IMR-90 (cell line): ENCODE measurements around the gene SLC6A12. TPM values are rescaled to one million over a fixed set of nuclear protein-coding genes. Genes with fewer than 3 reads are reported as not detected.

Source experiments
- ATAC-seq: fragments of 200-7000 bp; cut with Tn5 transposase; 2 replicates; pipeline ENCODE4 v1.9.1; 2020; ENCODE audit warnings: low read depth, mild to moderate bottlenecking, moderate library complexity
- BruUV-seq: library from RNA; stranded (reverse); fragments of 400-500 nt; replicated peaks from 2 replicates; lab custom pipeline; 2021; lab: Mats Ljungman, UMichigan
- CTCF ChIA-PET: fragments of 300-600 bp; formaldehyde crosslinking; extraction: SDS; loops from one replicate; lab custom pipeline; 2021; ENCODE audit warnings: antibody characterized with exemption; lab: Yijun Ruan, JAX
- POLR2A ChIA-PET: fragments of 300-600 bp; sonication (Branson Sonifier 250); formaldehyde crosslinking; loops from one replicate; lab custom pipeline; 2022; ENCODE audit warnings: antibody characterized with exemption; ENCODE audit not compliant: unreplicated experiment; lab: Charles Lee
- DNase-seq: peaks from one replicate; pipeline ENCODE4 v3.0.0; 2013
- H2AFZ ChIP-seq: replicated peaks from 2 replicates; pipeline ENCODE3; 2013; ENCODE audit warnings: low read length, mild to moderate bottlenecking; ENCODE audit not compliant: poor library complexity
- H2AK5ac ChIP-seq: 2 replicates; pipeline ENCODE4 v1.6.1; 2013; ENCODE audit warnings: low read depth, low read length, inconsistent platforms
- H2AK9ac ChIP-seq: replicated peaks from 2 replicates; pipeline ENCODE3; 2013; ENCODE audit warnings: mild to moderate bottlenecking, low read depth, low read length, moderate library complexity; ENCODE audit not compliant: poor library complexity
- H2BK120ac ChIP-seq: 2 replicates; pipeline ENCODE4 v1.6.1; 2013; ENCODE audit warnings: low read depth, low read length, inconsistent platforms
- H2BK15ac ChIP-seq: 3 replicates; pipeline ENCODE4 v1.6.1; 2013; ENCODE audit warnings: low read depth, low read length, inconsistent platforms
- H2BK20ac ChIP-seq: 2 replicates; pipeline ENCODE4 v1.6.1; 2013; ENCODE audit warnings: low read depth, mild to moderate bottlenecking, inconsistent platforms, low read length, moderate library complexity
- H2BK5ac ChIP-seq: 2 replicates; pipeline ENCODE4 v1.6.1; 2013; ENCODE audit warnings: mild to moderate bottlenecking, low read depth, low read length, inconsistent platforms; ENCODE audit not compliant: poor library complexity, severe bottlenecking
- H3K14ac ChIP-seq: replicated peaks from 2 replicates; pipeline ENCODE4 v1.6.1; 2013; ENCODE audit warnings: low read depth, low read length, inconsistent platforms
- H3K18ac ChIP-seq: 2 replicates; pipeline ENCODE4 v1.6.1; 2013; ENCODE audit warnings: low read depth, low read length, control low read depth
- H3K23ac ChIP-seq: 2 replicates; pipeline ENCODE4 v1.6.1; 2013; ENCODE audit warnings: low read depth, low read length, inconsistent platforms
- H3K27ac ChIP-seq: 2 replicates; pipeline ENCODE4 v1.5.1; 2013; ENCODE audit warnings: mild to moderate bottlenecking, control low read depth, low read length; ENCODE audit not compliant: insufficient read depth
- H3K27me3 ChIP-seq: 2 replicates; pipeline ENCODE4 v1.6.1; 2013; ENCODE audit warnings: low read length; ENCODE audit not compliant: control insufficient read depth, insufficient read depth
- H3K36me3 ChIP-seq: 2 replicates; pipeline ENCODE4 v1.6.1; 2013; ENCODE audit warnings: low read length, mixed read lengths; ENCODE audit not compliant: control insufficient read depth, insufficient read depth
- H3K4ac ChIP-seq: 2 replicates; pipeline ENCODE4 v1.6.1; 2013; ENCODE audit warnings: low read depth, low read length, inconsistent platforms
- H3K4me1 ChIP-seq: 2 replicates; pipeline ENCODE4 v1.6.1; 2013; ENCODE audit warnings: low read length, mixed read lengths; ENCODE audit not compliant: control insufficient read depth, insufficient read depth
- H3K4me2 ChIP-seq: 2 replicates; pipeline ENCODE4 v1.6.1; 2013; ENCODE audit warnings: low read depth, mild to moderate bottlenecking, control low read depth, low read length, moderate library complexity
- H3K4me3 ChIP-seq: 2 replicates; pipeline ENCODE4 v1.5.1; 2013; ENCODE audit warnings: low read depth, mild to moderate bottlenecking, control low read depth, low read length, moderate library complexity; ENCODE audit not compliant: insufficient read depth
- H3K56ac ChIP-seq: 2 replicates; pipeline ENCODE4 v1.6.1; 2013; ENCODE audit warnings: low read length, inconsistent platforms; ENCODE audit not compliant: insufficient read depth; ENCODE audit errors: extremely low read depth
- H3K79me1 ChIP-seq, 2 experiments: 2 replicates each; pipeline ENCODE4 v1.6.1; 2013; ENCODE audit warnings: low read length in 2 of 2, inconsistent platforms in 1 of 2, low read depth in 1 of 2
- H3K9ac ChIP-seq: 2 replicates; pipeline ENCODE4 v1.6.1; 2013; ENCODE audit warnings: low read depth, low read length, control low read depth
- H3K9me1 ChIP-seq: 2 replicates; pipeline ENCODE4 v1.6.1; 2013; ENCODE audit warnings: low read length, inconsistent platforms; ENCODE audit not compliant: insufficient read depth
- H3K9me3 ChIP-seq: 2 replicates; pipeline ENCODE4 v1.6.1; 2013; ENCODE audit warnings: low read length; ENCODE audit not compliant: control insufficient read depth, insufficient read depth
- H4K20me1 ChIP-seq: 2 replicates; pipeline ENCODE4 v1.6.1; 2013; ENCODE audit warnings: low read length, inconsistent platforms; ENCODE audit not compliant: insufficient read depth
- H4K5ac ChIP-seq: 2 replicates; pipeline ENCODE4 v1.6.1; 2013; ENCODE audit warnings: mild to moderate bottlenecking, low read depth, low read length, control low read depth
- H4K8ac ChIP-seq, 2 experiments: 2 replicates each; pipeline ENCODE4 v1.6.1; 2013; ENCODE audit warnings: low read depth in 2 of 2, low read length in 2 of 2, control low read depth in 1 of 2, inconsistent platforms in 1 of 2
- H4K91ac ChIP-seq: 2 replicates; pipeline ENCODE4 v1.6.1; 2013; ENCODE audit warnings: low read depth, low read length, inconsistent platforms; ENCODE audit not compliant: insufficient read depth
- BHLHE40 ChIP-seq: fragments of 150-350 bp; IDR thresholded peaks from 2 replicates; pipeline ENCODE4 v1.6.1; 2016; ENCODE audit warnings: mild to moderate bottlenecking, low read depth, low read length
- MAZ ChIP-seq: IDR thresholded peaks from 2 replicates; pipeline ENCODE4 v1.6.1; 2012; ENCODE audit warnings: low read depth, mild to moderate bottlenecking, low read length, improper control_type of control experiment, moderate library complexity, borderline replicate concordance
- RAD21 ChIP-seq: IDR thresholded peaks from 2 replicates; pipeline ENCODE4 v1.6.1; 2012; ENCODE audit warnings: low read length, improper control_type of control experiment
- WGBS, 2 experiments: methylation state at CpG; one replicate each; pipeline versions ENCODE4 v1.1.5 to v1.1.7; 2013; ENCODE audit warnings: missing lambda C conversion rate in 2 of 2; ENCODE audit not compliant: insufficient read length in 1 of 2; ENCODE audit errors: extremely low coverage in 2 of 2; 5-methylcytosine and 5-hydroxymethylcytosine counted together
- dilution Hi-C: fragments of 300-500 bp; cut with HindIII; formaldehyde crosslinking; loops from one replicate; pipeline ENCODE4 v1.14.3; 2018; ENCODE audit warnings: low sequenced_read_pairs; ENCODE audit not compliant: unreplicated experiment
- in situ Hi-C: fragments of 300-500 bp; cut with MboI; formaldehyde crosslinking; loops from 3 replicates; pipeline ENCODE4 v1.14.3; 2019; ENCODE audit warnings: low sequenced_read_pairs, inconsistent platforms, mixed read lengths
- intact Hi-C: fragments of 100-400 bp; cut with micrococcal nuclease; formaldehyde crosslinking; loops from 2 replicates; pipeline ENCODE4 v1.10.0; 2022
- polyA plus RNA-seq, 3 experiments: library from polyadenylated mRNA; depleted of rRNA; stranded (reverse); fragments of >200 nt; gene quantifications; 2 replicates each; pipeline ENCODE4 v1.2.3, GENCODE V29; 2012; ENCODE audit warnings: low replicate concordance in 1 of 3
- total RNA-seq: library from RNA; depleted of rRNA; stranded (reverse); fragments of >200 nt; gene quantifications from 2 replicates; pipeline ENCODE4 v1.2.3, GENCODE V29; 2012
- TF ChIP-seq, protein P1 (sequence below): conservative IDR thresholded peaks from 2 replicates; pipeline ENCODE4 v1.5.1; 2012; ENCODE audit warnings: mild to moderate bottlenecking, low read depth, low read length, improper control_type of control experiment

The SLC6A12 gene
- total and polyA plus RNA-seq, 2 of the 4 experiments (the other 2 are of a cell fraction) = not detected

GRCh38 chr12:263574-263973, 49.6 kb upstream of the SLC6A12 start (continued):
- TF ChIP-seq, protein P1, sequence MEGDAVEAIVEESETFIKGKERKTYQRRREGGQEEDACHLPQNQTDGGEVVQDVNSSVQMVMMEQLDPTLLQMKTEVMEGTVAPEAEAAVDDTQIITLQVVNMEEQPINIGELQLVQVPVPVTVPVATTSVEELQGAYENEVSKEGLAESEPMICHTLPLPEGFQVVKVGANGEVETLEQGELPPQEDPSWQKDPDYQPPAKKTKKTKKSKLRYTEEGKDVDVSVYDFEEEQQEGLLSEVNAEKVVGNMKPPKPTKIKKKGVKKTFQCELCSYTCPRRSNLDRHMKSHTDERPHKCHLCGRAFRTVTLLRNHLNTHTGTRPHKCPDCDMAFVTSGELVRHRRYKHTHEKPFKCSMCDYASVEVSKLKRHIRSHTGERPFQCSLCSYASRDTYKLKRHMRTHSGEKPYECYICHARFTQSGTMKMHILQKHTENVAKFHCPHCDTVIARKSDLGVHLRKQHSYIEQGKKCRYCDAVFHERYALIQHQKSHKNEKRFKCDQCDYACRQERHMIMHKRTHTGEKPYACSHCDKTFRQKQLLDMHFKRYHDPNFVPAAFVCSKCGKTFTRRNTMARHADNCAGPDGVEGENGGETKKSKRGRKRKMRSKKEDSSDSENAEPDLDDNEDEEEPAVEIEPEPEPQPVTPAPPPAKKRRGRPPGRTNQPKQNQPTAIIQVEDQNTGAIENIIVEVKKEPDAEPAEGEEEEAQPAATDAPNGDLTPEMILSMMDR = no peak
- TF ChIP-seq RAD21 = no peak
- TF ChIP-seq MAZ = no peak

DNA sequence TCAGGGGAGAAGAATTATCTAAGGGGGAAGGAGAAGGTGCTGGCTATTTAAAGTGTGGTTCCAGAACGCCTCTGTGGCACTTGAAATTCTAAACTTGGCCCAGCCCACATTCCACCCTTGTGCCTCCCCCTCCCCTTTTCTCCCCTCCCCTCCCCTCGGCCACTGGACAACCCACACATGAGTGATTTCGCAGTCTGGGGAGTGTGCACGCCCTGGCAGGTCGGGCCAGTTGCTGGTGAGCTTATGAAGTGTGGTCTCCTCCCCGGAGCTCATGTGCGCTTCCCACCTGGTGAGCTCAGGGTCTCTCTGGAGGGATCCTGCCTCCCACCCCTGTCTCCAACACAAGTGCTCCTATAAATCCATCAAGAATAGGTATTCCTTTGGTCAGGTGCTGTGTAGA, 48.9 kb upstream of the SLC6A12 start, which contains the start of gene SLC6A13:
TSS of gene SLC6A13 (minus strand) at position 20 of the 400 bp plus-strand sequence. CDS start 2,784 bp downstream, outside the sequence.
- DNase-seq (no peak), ATAC-seq (no peak)
- H4K91ac ChIP-seq = no peak within 1 kb of the TSS
- H3K9ac ChIP-seq = no peak within 1 kb of the TSS
- H4K20me1 ChIP-seq = no peaks in the 10 kb centered on the region
- H3K36me3 ChIP-seq = no peaks in the 10 kb centered on the region
- CTCF ChIA-PET = no interaction called here
- no peak within 1 kb of the TSS for H3K56ac ChIP-seq
- POLR2A ChIA-PET = no interaction called here
- H2AK9ac ChIP-seq = no peak within 1 kb of the TSS
- no peak within 1 kb of the TSS for H3K18ac ChIP-seq
- no peak within 1 kb of the TSS for H2BK20ac ChIP-seq
- in situ Hi-C loops (no loop called here), intact Hi-C loops (no loop called here), dilution Hi-C loops (no loop called here)
- peaks cover 36% of the 10 kb centered on the region for H3K27me3 ChIP-seq
- no CpG with 5 or more reads among the region's 7 CpGs for WGBS, 2 experiments
- BruUV-seq = no TSS peak
- no peak within 1 kb of the TSS for H4K8ac ChIP-seq
- no peak within 1 kb of the TSS for H3K4me2 ChIP-seq
- no peak within 1 kb of the TSS for H2BK120ac ChIP-seq
- H2AK5ac ChIP-seq = no peak within 1 kb of the TSS
- no peak within 1 kb of the TSS for H3K4me3 ChIP-seq
- H3K4me1 ChIP-seq = peaks cover 2% of the 10 kb centered on the region; the same call in 1 of the 2 replicates
- no peak within 1 kb of the TSS for H3K4ac ChIP-seq
- H2BK15ac ChIP-seq = no peak within 1 kb of the TSS
- peaks cover 4% of the 10 kb centered on the region; the same call in 1 of the 2 replicates for H3K9me1 ChIP-seq
- no peaks in the 10 kb centered on the region for H3K79me1 ChIP-seq
- 0 out of 2 replicates have a peak within 1 kb of the TSS, but pooled peaks have one; percentile 28 for H3K14ac ChIP-seq
- no peaks in the 10 kb centered on the region for H3K9me3 ChIP-seq
- TF ChIP-seq RAD21 (no peak), BHLHE40 (no peak), MAZ (no peak)
- TF ChIP-seq, protein P1 = no peak
- H2BK5ac ChIP-seq = no peak within 1 kb of the TSS
- no peak within 1 kb of the TSS for H2AFZ ChIP-seq
- H4K5ac ChIP-seq = no peak within 1 kb of the TSS
- H3K27ac ChIP-seq = no peak within 1 kb of the TSS
- H3K23ac ChIP-seq = peak within 1 kb of the TSS; percentile 16; the same call in 1 of the 2 replicates
